Measurements from ENCODE around the gene WNT7A.

Gene WNT7A

DNA sequence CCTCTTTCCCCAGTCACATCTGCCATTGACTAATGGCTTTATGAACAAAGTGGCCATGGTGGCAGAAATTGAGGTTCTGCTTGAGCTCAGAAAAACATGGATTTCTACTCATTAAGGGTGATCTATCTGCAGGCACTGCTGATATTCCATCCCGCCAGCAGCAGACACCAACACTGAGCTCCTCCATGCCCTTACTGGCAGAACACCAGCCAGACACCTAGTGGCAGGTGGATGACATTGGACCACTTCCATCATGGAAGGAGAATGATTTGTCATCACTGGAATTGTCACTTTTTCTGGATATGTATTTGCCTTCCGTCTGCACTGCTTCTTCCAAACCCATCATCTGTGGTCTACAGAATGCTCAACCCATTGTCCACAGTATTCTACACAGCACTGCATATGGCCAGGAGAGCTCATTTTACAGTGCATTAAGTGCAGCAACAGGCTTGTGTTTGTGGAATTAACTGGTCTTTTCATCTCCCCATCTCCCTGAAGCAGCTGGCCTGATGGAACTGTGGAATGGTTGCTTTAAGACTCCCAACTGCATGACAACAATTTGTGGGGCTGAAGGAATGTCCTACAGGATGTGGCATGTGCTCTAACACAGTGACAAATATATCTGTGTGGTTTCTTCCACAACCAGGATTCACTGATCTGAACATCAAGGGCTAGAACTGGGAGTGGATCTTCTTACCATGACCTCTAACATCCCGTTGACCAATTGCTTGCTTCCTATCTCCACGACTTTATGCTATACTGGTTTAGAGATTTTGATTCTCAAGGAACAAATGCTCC, 103.4 kb downstream of the WNT7A start:
- H3K4me3 ChIP-seq (ENCODE audit: low read depth, low read length), result no peak overlapping the region
- TF ChIP-seq, protein P1, sequence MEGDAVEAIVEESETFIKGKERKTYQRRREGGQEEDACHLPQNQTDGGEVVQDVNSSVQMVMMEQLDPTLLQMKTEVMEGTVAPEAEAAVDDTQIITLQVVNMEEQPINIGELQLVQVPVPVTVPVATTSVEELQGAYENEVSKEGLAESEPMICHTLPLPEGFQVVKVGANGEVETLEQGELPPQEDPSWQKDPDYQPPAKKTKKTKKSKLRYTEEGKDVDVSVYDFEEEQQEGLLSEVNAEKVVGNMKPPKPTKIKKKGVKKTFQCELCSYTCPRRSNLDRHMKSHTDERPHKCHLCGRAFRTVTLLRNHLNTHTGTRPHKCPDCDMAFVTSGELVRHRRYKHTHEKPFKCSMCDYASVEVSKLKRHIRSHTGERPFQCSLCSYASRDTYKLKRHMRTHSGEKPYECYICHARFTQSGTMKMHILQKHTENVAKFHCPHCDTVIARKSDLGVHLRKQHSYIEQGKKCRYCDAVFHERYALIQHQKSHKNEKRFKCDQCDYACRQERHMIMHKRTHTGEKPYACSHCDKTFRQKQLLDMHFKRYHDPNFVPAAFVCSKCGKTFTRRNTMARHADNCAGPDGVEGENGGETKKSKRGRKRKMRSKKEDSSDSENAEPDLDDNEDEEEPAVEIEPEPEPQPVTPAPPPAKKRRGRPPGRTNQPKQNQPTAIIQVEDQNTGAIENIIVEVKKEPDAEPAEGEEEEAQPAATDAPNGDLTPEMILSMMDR (IDR thresholded peaks at IDR 0.05; ENCODE audit: control insufficient read depth, extremely low read depth, insufficient read depth), result 0 out of 2 replicates have a peak, but pooled peaks have one; percentile 9
- no peak for DNase-seq (ENCODE audit: low read depth)

DNA sequence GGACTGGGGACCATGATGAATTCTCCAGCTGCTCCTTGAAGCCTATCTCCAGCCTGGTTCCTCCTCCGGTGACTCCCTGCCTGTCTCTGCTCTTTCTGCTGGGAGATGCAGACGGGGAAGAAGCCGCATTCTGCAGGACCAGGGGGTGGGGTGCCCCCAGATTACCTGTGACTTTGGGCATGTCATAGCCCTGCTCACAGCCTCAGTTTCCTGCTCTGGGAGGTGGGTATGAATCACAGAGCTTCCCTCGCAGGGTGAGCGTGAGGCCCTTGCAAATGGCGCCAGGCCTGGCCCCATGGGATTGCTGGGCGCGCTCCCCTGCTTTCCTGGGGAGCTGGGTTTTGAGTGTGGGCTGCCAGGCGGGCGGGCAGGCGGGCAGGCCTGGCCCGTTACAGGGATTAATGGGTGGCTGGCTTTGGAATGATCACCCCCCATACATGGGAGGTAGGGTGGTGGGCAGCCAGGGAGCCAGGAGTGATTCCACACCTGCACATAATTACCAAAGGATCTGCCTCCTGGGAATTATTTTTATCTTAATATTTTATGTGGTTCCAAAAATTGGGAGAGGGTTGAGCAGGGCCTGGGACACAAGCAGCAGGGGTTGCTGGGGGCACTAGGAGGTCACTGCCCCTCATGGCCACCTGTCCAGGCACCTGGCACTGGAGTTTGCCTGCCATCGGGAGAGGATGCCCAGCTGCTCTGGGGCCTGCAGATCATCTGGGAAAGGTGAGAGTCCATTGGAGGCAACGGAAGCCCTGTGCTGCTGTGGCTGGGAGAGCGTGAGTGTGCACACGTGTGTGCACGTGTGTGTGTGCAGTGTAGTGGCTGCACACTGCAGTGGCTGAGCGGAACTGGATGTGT, 106.8 kb downstream of the WNT7A start:
- no peak overlapping the region for H3K4me3 ChIP-seq (ENCODE audit: low read depth, low read length)
- no peak for DNase-seq (ENCODE audit: low read depth)
- TF ChIP-seq, protein P1 (IDR thresholded peaks at IDR 0.05; ENCODE audit: control insufficient read depth, extremely low read depth, insufficient read depth), result no peak

DNA sequence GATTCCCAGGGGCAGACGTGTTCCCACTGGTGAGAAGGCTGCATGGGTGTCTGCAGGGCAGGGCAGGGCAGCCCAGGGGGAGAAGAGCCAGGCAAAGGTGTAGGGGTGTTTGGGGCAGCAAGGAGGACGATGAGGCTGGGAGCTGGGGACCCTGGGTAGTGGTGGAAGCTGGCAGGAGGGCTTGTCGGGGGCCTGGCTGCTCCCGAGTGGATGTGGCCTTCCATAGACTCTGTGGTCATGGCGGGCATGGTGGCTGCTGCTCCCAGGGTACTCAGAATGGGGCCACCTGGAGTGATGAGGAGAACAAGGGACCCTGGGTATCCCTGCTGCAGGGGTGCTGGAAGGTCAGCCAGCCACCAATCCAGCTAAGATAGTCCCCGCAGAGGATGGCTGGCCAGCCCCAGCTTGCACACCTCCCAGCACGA, 107.5 kb downstream of the WNT7A start:
- no peak for DNase-seq (ENCODE audit: low read depth)
- TF ChIP-seq, protein P1 (IDR thresholded peaks at IDR 0.05; ENCODE audit: control insufficient read depth, extremely low read depth, insufficient read depth), result no peak
- H3K4me3 ChIP-seq (ENCODE audit: low read depth, low read length), result no peak overlapping the region

DNA sequence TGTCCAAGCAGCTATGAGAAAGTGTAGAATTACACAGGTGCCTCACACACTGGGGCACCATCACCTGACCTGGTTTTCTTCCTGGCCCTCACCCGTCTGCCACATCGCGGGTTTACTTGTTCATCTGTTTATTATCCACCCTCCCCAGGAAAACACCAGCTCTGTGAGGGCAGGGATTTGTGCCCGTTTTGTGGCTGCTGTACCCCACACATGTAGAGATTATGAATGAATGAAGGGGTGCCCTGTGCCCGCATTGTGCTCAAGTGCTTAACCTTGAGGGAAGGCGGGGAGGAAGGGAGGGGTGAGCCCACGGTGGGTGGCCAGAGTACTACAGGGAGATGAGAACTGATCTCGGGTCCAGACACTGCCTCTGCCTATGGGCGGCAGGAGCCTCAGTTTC, 108.4 kb downstream of the WNT7A start:
- no peak for DNase-seq (ENCODE audit: low read depth)
- no peak overlapping the region for H3K4me3 ChIP-seq (ENCODE audit: low read depth, low read length)
- TF ChIP-seq, protein P1 (IDR thresholded peaks at IDR 0.05; ENCODE audit: control insufficient read depth, extremely low read depth, insufficient read depth), result no peak

DNA sequence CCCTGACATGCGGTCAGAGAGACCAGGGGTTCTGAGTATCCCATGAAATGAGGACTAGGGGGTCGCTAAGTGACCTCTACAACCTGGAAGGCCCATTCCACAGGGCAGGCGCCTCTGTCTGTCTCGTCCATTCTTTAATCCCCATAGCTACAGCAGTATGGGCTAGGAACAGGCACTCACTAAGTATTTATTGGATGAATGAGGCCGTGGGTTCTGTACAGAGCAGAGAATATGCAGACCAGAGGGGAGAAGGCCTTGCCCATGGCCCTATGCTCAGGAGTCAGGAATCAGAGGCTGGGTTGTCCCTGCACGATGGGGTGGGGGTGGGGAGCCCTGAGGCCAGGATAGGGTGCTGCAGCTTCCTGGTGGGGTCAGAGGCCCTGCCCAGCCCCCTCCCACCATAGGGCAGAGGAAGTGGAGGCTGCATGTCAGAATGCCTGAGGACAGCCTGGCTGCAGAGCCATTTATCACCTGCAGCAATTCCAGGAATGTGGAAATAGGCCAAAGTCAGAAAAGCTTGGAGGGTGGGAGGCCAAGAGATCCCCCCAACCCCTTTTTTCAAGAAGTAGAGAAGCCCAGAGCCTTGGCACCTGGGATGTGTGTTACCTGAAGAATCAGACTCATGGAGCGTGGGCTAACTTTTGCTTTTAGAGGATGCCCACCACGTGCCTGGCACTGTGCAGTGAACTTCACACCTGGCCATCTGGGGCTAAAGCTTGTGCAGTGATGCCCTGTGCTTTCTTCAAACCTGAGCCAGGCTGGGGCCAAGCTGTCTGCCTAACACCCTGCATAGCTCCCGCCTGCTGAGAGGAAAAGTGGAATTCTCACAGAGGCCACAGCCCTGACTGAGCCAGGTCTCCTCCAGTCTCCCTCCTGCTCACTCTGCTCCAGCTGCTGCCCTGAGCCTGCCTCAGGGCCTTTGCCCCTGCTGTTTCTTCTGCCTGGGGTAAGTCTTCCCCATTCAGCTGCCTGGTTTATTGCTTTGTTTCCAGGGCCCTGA, 109.4 kb downstream of the WNT7A start:
- DNase-seq (ENCODE audit: low read depth), result no peak
- no peak overlapping the region for H3K4me3 ChIP-seq (ENCODE audit: low read depth, low read length)
- TF ChIP-seq, protein P1 (IDR thresholded peaks at IDR 0.05; ENCODE audit: control insufficient read depth, extremely low read depth, insufficient read depth), result no peak

DNA sequence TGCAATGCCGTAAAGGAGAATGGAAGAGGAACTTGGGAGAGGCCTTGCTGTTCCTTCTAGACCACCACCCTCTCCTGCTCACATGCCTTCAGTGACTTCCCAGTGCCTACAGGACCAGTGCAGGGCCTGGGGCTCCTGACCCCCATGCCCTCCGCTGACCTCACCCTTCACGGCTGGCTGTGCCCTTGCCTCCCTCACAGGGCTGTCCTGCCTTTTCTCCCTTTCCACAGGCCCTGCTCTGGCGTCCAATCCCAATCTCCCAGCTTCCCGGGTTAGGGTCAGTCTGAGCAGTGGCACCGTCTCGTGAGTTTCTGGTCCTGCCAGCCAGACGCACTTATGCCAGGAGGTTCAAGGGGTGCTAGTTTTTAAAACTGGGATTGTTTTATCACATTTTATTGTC, 110.4 kb downstream of the WNT7A start:
- DNase-seq (ENCODE audit: low read depth), result no peak
- no peak overlapping the region for H3K4me3 ChIP-seq (ENCODE audit: low read depth, low read length)
- TF ChIP-seq, protein P1 (IDR thresholded peaks at IDR 0.05; ENCODE audit: control insufficient read depth, extremely low read depth, insufficient read depth), result no peak
